NCI-H128 (cell line): Measurements from ENCODE around the gene SLAMF6.

Experiments used
- DNase-seq: peaks from one replicate; lab custom pipeline; 2025; ENCODE audit not compliant: unreplicated experiment; lab: John Stamatoyannopoulos, UW

SLAMF6 gene

GRCh38 chr1:160436966-160437365 lies 86.1 kb downstream of the SLAMF6 start:
- DNase-seq = no peak
